HG03280 (cell line): Measurements from ENCODE around the gene CD1C.
"Not testable (repeated sequence)": the region's sequence is repeated elsewhere in the genome, so short reads cannot be mapped to it uniquely, and the experiment has no call there.

ENCODE experiments used
- ATAC-seq: cut with Tn5 transposase; IDR thresholded peaks from one replicate; pipeline ENCODE4 v1.9.1; 2021; ENCODE audit warnings: mild to moderate bottlenecking, moderate library complexity; ENCODE audit not compliant: unreplicated experiment

The CD1C gene

DNA sequence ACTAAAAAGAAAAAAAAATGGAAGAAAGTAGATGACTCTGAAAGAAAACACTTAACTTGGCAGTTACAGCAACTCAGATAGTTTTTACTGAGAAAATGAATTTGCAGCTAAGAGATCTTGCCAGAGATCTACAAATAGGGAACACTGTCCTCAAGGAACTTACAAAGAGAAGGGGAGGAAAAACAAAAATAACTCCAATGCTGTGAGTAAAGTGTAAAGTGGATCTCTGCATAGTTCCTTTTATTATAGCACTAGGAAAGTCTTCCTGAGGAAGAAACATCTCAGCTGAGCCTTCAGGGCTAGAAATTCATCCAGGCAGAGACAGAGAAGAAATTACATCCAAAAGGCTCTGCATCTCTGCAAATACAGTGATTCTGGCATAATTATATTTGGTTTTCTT, 37.8 kb downstream of the CD1C start:
- no peak for ATAC-seq

DNA sequence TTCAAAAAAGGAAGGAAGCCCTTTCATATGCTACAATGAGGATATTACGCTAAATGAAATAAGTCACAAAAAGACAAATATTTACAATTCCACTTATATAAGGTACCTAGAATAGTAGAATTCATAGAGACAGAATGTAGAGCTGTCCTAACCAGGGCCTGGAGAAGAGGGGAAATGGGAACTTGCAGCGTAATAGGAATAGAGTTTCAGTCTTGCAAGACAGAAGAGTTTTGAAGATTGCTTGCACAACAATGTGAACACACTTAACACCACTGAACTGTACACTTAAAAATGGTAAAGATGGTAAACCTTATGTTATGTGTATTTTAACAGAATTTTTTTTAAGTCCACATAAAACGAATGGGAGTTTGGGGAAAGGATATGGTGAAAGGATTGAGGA, 38.7 kb downstream of the CD1C start:
- no peak for ATAC-seq

- no peak for ATAC-seq
These were observed 39.6 kb downstream of the CD1C start for GRCh38 chr1:158329300-158329699.

GRCh38 chr1:158329733-158330132, 40.0 kb downstream of the CD1C start:
- no peak for ATAC-seq

DNA sequence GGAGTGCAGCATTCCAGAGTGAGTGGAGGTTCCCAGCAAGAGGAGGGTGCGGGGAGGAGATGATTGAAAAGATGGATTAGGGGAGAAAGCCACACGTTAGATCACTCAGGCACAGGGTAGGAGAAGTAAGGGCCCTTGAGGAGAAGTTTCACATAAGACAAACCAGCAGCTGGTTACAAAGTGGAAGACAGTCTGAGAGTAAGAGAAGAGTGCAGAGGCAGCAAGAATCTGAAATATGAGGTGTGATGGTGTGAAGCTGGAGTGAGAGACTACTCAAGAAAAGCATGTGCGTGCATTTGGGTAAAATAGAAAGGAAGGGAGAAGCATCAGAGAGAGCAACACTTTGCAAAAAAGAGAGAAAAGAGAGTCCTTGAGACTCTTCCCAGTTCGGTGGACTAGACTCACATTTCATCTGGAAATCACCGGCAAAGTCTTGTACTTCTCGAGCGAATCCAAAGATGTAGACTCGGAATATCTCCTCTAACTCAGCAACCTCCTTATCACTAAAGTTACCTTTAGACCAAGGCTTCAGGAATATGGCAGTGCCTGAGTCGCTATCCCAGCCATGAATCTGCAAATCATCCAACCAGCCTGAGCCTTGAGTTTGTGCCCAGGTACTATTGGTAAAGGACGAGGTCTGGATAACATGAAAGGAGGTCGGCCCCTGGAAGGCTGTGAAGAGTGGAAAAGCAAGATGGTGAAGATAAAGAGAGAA, 40.8 kb downstream of the CD1C start:
- no peak for ATAC-seq

- no peak for ATAC-seq
These were observed 41.3 kb downstream of the CD1C start for GRCh38 chr1:158331106-158331425.

- ATAC-seq, result no peak
These were observed 41.9 kb downstream of the CD1C start, which contains the start of gene CD1B for GRCh38 chr1:158331481-158332150. Gene CD1B (minus strand): TSS chr1:158331531. CDS start chr1:158331423, 108 bp downstream.

DNA sequence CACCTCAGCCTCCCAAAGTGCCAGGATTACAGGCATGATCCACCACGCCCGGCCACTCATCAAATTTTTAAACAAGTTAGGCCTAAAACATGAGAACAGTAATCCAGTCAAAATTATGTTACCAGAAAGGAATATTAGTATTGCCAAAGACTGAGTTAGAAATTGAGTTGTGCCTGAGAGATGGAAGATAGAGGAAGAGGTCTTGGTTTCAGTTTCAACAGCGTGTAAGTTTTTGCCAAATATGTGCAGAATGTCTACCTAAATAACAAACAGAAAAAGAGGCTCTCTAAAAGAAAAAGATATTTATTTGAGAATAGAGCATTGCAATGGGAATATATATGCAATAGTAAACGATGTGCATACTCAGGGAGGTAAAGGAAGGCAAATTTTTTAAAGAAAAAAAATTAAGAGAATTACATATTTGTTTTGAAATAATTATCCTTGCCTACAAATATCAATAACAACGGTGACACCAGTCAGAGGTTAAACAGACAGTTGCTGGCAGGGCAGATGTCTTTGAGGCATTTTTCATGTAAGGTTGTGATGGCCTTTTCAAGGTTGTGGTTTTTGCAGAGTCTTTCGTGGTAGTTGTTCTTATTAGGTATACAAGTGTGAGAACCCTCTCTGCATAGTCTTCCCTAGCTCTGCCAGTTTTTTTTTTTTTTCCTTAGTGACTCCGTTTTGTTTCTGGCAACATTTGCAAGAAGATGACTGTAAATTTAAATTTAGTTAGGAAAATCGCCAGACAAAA, 43.9 kb downstream of the CD1C start:
- ATAC-seq, result no peak

GRCh38 chr1:158334526-158335212, 44.9 kb downstream of the CD1C start:
- ATAC-seq, result no peak

- no peak for ATAC-seq
These were observed 45.5 kb downstream of the CD1C start for GRCh38 chr1:158335213-158335532.

DNA sequence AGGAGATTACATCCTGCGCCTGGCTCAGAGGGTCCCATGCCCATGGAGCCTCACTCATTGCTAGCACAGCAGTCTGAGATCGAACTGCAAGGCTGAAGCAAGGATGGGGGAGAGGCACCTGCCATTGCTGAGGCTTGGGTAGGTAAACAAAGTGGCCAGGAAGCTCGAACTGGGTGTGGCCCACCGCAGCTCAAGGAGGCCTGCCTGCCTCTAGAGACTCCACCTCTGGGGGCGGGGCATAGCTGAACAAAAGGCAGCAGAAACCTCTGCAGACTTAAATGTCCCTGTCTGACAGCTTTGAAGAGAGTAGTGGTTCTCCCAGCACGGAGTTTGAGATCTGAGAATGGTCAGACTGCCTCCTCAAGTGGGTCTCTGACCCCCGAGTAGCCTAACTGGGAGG, 46.7 kb downstream of the CD1C start:
- ATAC-seq, result not testable (repeated sequence)
